Activated naive CD4-positive, alpha-beta T cell treated with anti-CD3 and anti-CD28 coated beads, Interleukin-2, amount 50 U/mL, for 24 hours (primary cell): ENCODE data around the gene KNDC1.

Experiments
- H3K27ac Mint-ChIP-seq: one replicate; pipeline ENCODE4 v1.8.0; 2021; ENCODE audit warnings: mild to moderate bottlenecking, mixed read lengths
- H3K27me3 Mint-ChIP-seq: one replicate; pipeline ENCODE4 v1.8.0; 2021; ENCODE audit warnings: mixed read lengths
- H3K36me3 Mint-ChIP-seq: one replicate; pipeline ENCODE4 v1.8.0; 2021; ENCODE audit warnings: mixed read lengths
- H3K4me1 Mint-ChIP-seq: one replicate; pipeline ENCODE4 v1.8.0; 2021; ENCODE audit warnings: mixed read lengths
- H3K4me3 Mint-ChIP-seq: one replicate; pipeline ENCODE4 v1.8.0; 2021; ENCODE audit warnings: mild to moderate bottlenecking, mixed read lengths
- H3K9me3 Mint-ChIP-seq: one replicate; pipeline ENCODE4 v1.8.0; 2021; ENCODE audit warnings: mixed read lengths

KNDC1 gene

DNA sequence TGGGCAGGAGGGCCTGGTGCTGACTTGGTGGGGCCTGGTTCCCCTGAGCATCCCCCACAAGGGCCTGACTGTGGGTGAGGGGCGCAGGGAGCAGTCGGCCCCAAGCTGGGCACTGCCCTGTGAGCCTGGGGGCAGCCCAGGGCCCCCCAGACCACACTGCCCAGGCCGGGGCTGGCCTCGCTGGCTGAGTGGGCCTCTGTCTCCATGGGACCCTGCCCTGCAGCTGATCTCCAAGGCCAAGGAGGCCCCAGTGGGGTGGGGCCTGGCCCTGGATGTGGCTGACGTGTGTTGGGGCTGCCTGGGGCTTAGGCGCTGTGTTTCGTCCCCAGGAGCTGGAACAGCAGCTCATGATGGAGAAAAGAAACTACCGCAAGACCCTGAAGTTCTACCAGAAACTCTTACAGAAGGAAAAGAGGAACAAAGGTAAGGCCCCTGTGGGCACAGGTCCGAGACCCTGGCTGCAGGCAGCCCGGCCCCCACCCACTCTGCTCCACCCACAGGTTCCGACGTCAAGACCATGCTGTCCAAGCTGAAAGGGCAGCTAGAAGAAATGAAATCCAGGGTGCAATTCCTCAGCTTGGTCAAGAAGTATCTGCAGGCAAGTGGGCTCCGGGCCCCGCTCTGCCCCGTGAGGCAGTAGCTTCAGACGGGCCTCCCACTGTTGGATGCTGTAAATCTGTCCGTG is 46.5 kb downstream of the KNDC1 start:
- Mint-ChIP-seq H3K36me3 (no peaks in the 10 kb centered on the region), H3K27ac (no peak overlapping the region), H3K4me3 (no peak overlapping the region), H3K4me1 (peaks cover 4% of the 10 kb centered on the region), H3K9me3 (no peaks in the 10 kb centered on the region), H3K27me3 (no peaks in the 10 kb centered on the region)

DNA sequence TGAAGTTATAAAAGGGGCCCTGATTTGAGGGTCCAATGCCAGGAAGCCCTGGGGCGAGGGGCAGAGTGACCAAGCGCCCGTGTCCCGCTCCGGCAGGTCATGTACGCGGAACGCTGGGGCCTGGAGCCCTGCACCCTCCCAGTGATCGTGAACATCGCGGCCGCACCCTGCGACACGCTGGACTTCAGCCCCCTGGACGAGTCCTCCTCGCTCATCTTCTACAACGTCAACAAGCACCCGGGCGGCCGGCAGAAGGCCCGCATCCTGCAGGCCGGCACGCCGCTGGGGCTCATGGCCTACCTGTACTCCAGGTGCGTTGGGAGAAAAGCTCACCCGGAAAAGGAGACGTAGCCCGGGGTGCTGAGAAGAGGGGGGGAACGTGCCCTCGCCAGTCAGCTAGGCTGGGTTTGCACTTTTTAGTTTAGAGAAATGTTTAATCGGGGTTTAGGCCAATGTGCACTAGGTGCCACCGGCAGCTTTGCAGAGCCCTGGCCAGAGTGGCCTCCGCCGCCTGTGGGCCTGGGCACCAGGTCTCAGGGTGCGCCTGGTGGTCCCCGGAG is 47.1 kb downstream of the KNDC1 start:
- H3K27ac Mint-ChIP-seq = no peak overlapping the region
- no peak overlapping the region for H3K4me3 Mint-ChIP-seq
- H3K9me3 Mint-ChIP-seq = no peaks in the 10 kb centered on the region
- H3K4me1 Mint-ChIP-seq = peaks cover 4% of the 10 kb centered on the region
- peaks cover 1% of the 10 kb centered on the region for H3K27me3 Mint-ChIP-seq
- no peaks in the 10 kb centered on the region for H3K36me3 Mint-ChIP-seq

DNA sequence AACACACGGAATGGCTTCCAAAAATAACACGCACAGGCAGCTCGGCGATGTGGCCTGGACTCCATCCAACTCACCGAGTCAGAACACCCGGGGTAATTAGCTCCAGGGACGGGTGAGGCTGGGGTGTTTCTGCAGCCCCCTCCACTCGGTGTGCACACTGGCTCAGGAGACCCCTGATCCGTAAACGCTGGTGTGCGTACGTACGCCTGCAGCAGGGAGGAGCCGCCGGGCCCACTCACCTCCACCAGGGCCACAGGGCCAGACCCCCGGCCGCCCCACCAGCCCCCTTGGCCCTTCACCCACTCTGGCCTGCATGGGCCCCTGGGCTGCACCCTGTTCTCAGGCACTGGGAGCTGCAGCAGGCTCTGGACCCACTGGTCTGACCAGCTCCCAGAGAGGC is 47.6 kb downstream of the KNDC1 start:
- no peak overlapping the region for H3K27ac Mint-ChIP-seq
- no peaks in the 10 kb centered on the region for H3K36me3 Mint-ChIP-seq
- H3K9me3 Mint-ChIP-seq = no peaks in the 10 kb centered on the region
- H3K4me3 Mint-ChIP-seq = no peak overlapping the region
- peaks cover 2% of the 10 kb centered on the region for H3K27me3 Mint-ChIP-seq
- peaks cover 4% of the 10 kb centered on the region for H3K4me1 Mint-ChIP-seq

DNA sequence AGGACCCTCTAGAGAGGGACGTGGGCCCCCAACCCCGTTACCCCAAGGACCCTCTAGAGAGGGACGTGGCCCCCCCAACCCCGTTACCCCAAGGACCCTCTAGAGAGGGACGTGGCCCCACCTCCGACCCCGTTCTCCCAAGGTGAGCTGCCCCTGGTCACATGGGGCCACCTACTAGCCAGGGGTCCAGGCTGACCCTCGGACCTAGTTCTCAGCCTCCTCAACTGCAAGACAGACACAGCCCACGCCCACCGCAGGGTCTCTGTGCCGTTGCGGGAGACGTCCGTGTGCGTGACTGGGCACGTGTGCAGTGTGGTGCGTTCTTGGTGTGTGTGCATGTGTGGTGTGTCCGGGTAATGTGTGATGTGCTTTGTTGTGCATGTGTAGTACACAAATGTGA is 48.4 kb downstream of the KNDC1 start:
- H3K9me3 Mint-ChIP-seq = no peaks in the 10 kb centered on the region
- no peak overlapping the region for H3K27ac Mint-ChIP-seq
- H3K4me3 Mint-ChIP-seq = no peak overlapping the region
- peaks cover 2% of the 10 kb centered on the region for H3K27me3 Mint-ChIP-seq
- peaks cover 4% of the 10 kb centered on the region for H3K4me1 Mint-ChIP-seq
- no peaks in the 10 kb centered on the region for H3K36me3 Mint-ChIP-seq

DNA sequence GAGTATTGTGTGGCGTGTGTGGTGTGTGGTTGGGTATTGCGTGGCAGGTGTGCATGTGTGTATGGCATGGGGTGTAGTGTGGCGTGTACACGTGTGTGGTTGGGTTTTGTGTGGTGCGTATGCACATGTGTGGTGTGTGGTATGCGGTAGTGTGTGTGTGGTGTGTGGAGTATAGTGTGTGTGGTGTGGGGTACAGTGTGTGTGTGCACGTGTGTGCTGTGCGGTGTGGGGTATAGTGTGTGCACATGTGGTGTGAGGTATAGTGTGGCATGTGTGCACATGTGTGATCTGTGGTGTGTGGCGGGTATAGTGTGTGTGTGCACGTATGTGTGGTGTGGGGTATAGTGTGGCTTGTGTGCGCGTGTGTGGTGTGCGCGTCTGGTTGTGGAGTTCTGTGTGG is 49.1 kb downstream of the KNDC1 start:
- Mint-ChIP-seq H3K36me3 (no peaks in the 10 kb centered on the region), H3K4me1 (peaks cover 4% of the 10 kb centered on the region), H3K4me3 (no peak overlapping the region), H3K27ac (no peak overlapping the region), H3K27me3 (peaks cover 2% of the 10 kb centered on the region), H3K9me3 (no peaks in the 10 kb centered on the region)

DNA sequence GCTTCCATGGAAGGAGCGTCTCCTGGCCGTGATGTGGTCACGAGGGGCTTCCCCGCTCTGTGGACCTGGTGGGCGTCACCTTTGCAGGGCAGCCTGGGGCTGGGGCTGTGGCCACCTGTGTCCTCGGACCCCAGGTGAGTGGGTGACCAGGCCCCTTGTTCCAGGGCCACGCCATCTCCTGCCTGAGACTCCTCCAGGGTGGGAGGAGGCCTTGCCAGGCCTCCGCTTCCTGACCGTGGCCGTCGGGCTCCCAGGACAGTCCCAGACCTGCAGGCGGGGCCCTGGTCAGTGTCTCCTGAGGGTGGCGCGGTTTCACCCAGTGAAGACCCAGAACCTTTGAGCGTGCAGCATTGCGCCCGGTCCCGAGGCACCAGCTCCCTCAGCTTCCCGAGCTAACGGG is 49.6 kb downstream of the KNDC1 start:
- Mint-ChIP-seq H3K4me3 (no peak overlapping the region), H3K27me3 (peaks cover 2% of the 10 kb centered on the region), H3K36me3 (no peaks in the 10 kb centered on the region), H3K9me3 (no peaks in the 10 kb centered on the region), H3K27ac (no peak overlapping the region), H3K4me1 (peaks cover 4% of the 10 kb centered on the region)

DNA sequence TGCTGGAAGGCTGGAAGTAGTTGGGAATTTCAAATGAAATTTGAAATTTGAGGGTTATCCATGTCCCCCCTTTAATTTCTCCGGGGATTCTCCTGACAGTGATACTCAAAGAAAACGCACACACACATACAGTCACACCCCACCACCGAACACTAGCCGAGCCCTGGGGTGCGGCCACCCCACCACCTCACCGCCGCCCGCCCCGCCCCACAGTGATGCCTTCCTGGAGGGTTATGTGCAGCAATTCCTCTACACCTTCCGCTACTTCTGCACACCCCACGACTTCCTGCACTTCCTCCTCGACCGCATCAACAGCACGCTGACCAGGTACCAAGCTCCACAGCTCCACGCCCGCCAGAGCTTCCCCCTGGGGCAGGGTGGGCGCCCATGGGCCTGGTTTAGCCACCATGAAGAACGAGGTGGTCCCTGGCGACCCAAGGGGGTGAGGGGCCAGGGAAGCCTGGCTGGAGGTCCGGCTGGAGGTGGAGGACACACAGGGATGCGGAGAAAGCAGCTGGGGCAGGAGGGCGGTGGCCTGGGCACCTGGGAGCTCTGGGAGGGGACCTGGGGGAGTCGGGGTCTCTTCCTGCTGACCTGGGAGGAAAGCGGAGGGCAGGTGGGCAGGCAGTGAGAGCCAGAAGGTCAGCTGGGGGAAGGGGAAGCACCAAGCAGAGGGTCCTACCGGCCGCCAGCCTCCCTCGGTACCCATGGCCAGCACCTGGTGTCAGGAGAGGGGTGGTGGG is 50.5 kb downstream of the KNDC1 start:
- Mint-ChIP-seq H3K27me3 (peaks cover 2% of the 10 kb centered on the region), H3K9me3 (no peaks in the 10 kb centered on the region), H3K36me3 (no peaks in the 10 kb centered on the region), H3K4me3 (no peak overlapping the region), H3K27ac (peak overlapping the region; percentile 82), H3K4me1 (peaks cover 4% of the 10 kb centered on the region)

DNA sequence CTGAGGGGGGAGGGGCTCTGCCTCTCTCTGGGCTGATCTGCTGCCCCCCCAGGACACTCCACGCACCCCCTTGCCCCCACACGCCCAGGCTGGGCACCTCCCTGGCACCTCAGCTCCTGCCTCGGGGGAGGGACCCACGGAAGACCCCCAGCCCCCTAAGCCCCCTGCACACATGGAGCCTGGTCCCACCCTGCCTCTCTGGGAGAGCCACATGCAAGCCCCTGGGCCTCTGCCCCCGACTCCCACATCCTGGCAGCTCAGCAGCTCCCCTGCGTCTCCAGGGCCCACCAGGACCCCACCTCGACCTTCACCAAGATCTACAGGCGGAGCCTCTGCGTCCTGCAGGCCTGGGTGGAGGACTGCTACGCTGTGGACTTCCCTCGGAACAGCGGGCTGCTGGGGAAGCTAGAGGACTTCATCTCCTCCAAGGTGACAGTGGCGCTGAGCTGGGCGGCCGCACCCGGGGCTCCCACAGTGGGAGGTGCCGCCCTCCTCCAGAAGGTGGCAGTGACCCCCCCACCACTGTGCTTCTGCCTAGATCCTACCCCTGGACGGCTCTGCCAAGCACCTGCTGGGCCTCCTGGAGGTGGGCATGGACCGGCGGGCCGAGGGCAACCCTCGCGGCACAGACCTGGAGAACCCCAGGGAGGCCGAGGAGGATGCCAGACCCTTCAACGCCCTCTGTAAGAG is 51.3 kb downstream of the KNDC1 start:
- Mint-ChIP-seq H3K4me1 (peaks cover 4% of the 10 kb centered on the region), H3K27me3 (peaks cover 2% of the 10 kb centered on the region), H3K4me3 (no peak overlapping the region), H3K9me3 (no peaks in the 10 kb centered on the region), H3K36me3 (no peaks in the 10 kb centered on the region), H3K27ac (peak overlapping the region; percentile 62)

DNA sequence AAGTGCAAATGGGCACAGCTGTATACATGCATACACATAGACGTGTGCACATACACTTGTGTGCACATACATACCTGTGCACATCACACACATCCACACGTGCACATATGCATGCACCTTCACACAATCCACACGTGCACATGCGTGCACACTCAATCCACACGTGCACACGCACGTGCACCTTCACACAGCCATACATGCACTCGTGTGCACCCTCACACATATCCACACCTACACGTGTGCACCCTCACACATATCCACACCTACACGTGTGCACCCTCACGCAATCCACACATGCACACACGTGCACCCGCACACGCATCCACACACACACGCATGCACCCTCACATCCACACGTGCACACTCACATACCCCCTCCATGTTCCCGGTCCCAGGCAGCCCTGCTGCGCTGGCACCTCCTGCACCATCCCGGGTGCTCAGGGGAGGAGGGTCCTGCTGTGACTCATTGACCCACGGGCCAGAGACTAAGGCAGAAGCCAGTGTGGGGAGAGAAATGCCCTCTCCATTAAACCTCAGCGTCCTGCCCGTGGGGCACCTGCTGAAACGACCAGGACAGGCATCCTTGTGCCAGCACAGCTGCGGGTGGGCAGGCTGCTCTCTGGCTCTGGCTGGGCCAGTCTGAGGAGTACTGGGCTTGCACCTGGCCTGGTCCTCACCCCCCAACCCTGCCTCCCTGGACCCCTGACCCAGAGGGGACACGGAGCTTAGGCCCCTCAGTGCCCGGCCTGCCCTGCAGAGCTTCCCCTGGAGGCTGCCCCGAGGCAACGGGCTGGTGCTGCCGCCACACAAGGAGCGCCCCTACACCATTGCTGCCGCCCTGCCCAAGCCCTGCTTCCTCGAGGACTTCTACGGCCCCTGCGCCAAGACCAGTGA is 52.2 kb downstream of the KNDC1 start:
- Mint-ChIP-seq H3K27ac (no peak overlapping the region), H3K9me3 (no peaks in the 10 kb centered on the region), H3K36me3 (no peaks in the 10 kb centered on the region), H3K4me3 (no peak overlapping the region), H3K27me3 (peaks cover 2% of the 10 kb centered on the region), H3K4me1 (peaks cover 4% of the 10 kb centered on the region)

DNA sequence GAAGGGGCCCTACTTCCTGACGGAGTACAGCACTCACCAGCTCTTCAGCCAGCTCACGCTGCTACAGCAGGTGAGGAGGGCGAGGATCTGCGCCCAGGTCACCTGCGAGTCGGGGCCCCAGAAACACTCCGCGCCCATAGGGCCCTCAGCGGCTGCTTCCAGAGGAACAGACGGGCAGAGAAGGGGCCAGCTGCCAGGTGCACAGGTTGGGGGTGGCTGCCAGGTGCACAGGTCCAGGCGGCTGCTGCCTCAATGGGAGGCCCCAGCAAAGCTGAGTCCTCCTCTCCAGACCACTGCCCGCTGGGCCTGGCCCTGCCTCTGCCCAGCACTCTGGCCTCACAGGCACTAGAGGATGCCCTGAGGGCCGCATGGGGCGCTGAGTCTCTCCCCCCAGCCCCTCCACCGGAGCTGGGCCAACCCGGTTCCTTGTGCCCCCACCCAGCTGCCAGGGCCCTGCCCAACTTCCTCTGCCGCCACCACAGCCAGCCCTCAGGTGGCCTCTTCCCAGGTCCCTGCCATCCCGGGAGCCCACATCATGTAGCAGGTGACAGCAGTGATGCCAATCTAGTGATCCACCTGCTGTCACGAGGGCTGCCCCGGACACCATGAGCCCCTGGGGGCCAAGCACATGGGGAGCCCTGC is 53.0 kb downstream of the KNDC1 start:
- peaks cover 2% of the 10 kb centered on the region for H3K27me3 Mint-ChIP-seq
- H3K9me3 Mint-ChIP-seq = no peaks in the 10 kb centered on the region
- H3K36me3 Mint-ChIP-seq = no peaks in the 10 kb centered on the region
- H3K4me3 Mint-ChIP-seq = no peak overlapping the region
- H3K4me1 Mint-ChIP-seq = peaks cover 4% of the 10 kb centered on the region
- no peak overlapping the region for H3K27ac Mint-ChIP-seq

DNA sequence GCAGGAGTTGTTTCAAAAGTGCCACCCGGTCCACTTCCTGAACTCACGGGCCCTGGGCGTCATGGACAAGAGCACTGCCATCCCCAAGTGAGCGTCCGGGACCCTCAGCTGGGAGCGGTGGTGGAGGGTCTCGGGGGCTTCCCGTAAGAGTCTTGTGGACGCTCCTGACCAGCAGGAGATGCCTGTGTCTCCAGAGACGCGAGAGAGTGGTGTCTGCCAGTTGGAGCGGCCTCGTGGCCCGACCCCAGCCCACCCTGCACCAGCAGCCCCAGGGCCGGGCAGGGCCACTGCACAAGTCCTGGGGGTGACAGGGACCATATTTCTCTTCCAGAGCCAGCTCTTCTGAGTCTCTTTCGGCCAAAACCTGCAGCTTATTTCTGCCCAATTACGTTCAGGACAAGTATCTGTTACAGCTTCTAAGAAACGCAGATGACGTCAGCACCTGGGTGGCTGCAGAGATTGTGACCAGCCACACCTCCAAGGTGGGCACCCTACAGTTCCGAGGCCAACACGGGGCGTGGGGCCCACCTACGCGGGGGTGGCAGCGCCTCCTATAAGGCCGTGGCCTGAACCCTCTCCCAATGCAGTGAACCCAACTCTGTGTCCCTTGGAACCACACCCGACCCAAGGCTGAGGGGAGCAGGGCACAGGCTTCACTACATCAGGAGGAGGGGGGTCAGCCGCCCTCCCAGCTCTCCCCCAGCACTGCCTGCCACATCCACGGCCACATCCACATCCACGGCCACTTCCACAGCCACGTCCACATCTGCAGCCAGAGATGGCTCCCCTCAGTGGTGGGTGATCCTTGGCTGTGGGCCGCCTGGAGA is 53.8 kb downstream of the KNDC1 start:
- H3K4me3 Mint-ChIP-seq = no peak overlapping the region
- no peak overlapping the region for H3K27ac Mint-ChIP-seq
- no peaks in the 10 kb centered on the region for H3K9me3 Mint-ChIP-seq
- H3K27me3 Mint-ChIP-seq = peaks cover 2% of the 10 kb centered on the region
- no peaks in the 10 kb centered on the region for H3K36me3 Mint-ChIP-seq
- H3K4me1 Mint-ChIP-seq = peaks cover 4% of the 10 kb centered on the region

DNA sequence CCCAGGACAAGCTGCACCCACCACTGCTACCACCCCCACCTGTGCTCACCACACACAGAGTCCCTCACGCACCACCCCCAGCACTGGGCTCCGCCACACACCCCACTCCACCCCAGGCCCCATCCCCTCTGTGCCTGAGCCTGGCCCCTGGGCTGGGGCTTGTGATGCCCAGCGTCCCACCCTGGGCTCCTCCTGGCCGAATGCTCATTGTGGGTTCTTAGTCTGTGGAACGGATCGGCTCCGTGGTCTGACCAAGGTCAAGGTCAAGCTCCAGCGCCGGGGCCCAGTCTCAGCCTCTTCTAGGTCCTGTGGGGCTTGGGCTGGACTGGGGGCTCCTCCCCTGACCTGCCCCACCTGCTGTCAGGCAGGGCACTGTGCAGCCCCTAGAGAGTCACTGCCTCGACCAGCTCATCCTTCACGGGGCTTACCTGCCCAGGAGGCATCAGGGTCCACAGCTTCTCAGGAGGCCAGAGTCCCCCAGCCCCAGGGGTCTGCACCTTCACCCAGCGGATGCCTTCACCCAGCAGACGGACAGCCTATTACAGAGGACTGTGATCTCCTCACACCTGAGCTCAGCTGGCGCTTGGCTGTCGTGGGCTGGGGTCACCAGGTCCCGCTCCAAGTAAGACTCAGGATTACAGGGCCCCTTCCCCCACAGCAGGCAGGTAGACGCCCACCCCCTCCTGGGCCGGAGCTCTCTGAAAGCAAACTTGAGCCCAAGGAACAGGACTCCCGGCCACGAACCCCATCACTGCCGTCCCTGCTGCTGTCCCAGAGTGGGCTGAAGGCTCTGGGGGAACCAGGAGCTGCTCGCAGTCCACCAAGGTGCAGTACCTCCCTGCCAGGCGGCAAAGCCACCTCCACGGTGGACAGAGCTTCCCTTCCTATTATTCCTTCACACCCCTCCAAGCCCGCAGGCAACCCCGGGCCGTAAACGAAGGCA is 54.7 kb downstream of the KNDC1 start:
- H3K27me3 Mint-ChIP-seq = peaks cover 2% of the 10 kb centered on the region
- H3K4me1 Mint-ChIP-seq = peaks cover 4% of the 10 kb centered on the region
- H3K4me3 Mint-ChIP-seq = no peak overlapping the region
- H3K27ac Mint-ChIP-seq = no peak overlapping the region
- H3K9me3 Mint-ChIP-seq = no peaks in the 10 kb centered on the region
- no peaks in the 10 kb centered on the region for H3K36me3 Mint-ChIP-seq

DNA sequence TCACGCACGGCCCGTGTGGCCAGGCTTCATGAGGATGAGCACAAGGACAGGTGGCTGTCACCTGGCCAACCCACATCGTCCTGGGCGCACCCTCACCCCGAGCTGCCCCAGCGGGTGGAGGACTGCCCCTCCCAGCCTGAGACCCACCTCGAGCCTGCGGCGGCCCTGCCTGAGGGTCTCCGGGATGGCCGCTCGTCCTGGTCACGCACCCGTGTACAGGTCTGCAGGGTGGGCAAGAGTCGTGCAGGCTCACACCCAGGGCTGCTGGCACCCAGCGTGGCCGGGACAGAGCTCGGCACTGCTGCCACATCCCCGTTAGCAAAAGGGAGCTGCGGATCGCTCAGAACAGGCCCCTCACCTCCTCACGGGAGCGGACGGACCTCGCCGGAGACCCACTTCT is 55.6 kb downstream of the KNDC1 start:
- Mint-ChIP-seq H3K4me1 (peaks cover 1% of the 10 kb centered on the region), H3K27me3 (peaks cover 2% of the 10 kb centered on the region), H3K36me3 (no peaks in the 10 kb centered on the region), H3K27ac (no peak overlapping the region), H3K4me3 (no peak overlapping the region), H3K9me3 (no peaks in the 10 kb centered on the region)
